SH-SY5Y (cell line): ENCODE data around the gene MED13L.

Source experiments
- GATA2 ChIP-seq: IDR thresholded peaks from 2 replicates; pipeline ENCODE4 v1.6.1; 2011; ENCODE audit warnings: mild to moderate bottlenecking, low read depth, low read length
- GATA3 ChIP-seq: IDR thresholded peaks from 2 replicates; pipeline ENCODE4 v1.6.1; 2011; ENCODE audit warnings: low read depth, mild to moderate bottlenecking, low read length, moderate library complexity

- TF ChIP-seq GATA2 (no peak), GATA3 (no peak)
Measured at GRCh38 chr12:116280595-116281290, 3.2 kb upstream of the MED13L start.
